Lower leg skin (tissue), 4 donors: Measurements from ENCODE around the gene PDE8B. TPM values are rescaled to one million over a fixed set of nuclear protein-coding genes. Genes with fewer than 3 reads are reported as not detected.

Source experiments
- DNase-seq, 2 donors: peaks; one replicate each; pipeline ENCODE4 v3.0.0-alpha.2; 2019; ENCODE audit warnings: low spot score in 2 of 2
- H3K4me3 ChIP-seq: fragments of 200-600 bp; sonication (generic); 2 replicates; pipeline ENCODE4 v1.5.1; 2017; ENCODE audit warnings: mild to moderate bottlenecking, low read depth; ENCODE audit not compliant: poor library complexity, severe bottlenecking
- POLR2A ChIP-seq, 2 donors: fragments of 450-650 bp; IDR thresholded peaks; one replicate each; pipeline ENCODE4 v1.6.1; 2016 to 2017; ENCODE audit warnings: antibody characterized with exemption in 2 of 2, mild to moderate bottlenecking in 1 of 2, moderate library complexity in 1 of 2
- WGBS, 2 donors: methylation state at CpG; one replicate each; pipeline ENCODE4 v1.1.5; 2018; 5-methylcytosine and 5-hydroxymethylcytosine counted together
- intact Hi-C: fragments of 100-400 bp; cut with DNase I; formaldehyde crosslinking; loops from one replicate; pipeline ENCODE4 v1.15.0; 2023; ENCODE audit warnings: low total_unique reads
- total RNA-seq, 4 donors: library from RNA; depleted of rRNA; stranded (reverse); fragments of >200 nt; gene quantifications; one replicate each; pipeline ENCODE4 v1.1.0, GENCODE V29; 2016
- TF ChIP-seq, protein P1 (sequence below), 3 donors: fragments of 450-650 bp; IDR thresholded peaks; one replicate each; pipeline ENCODE4 v1.5.1; 2016; ENCODE audit warnings: antibody characterized with exemption in 3 of 3, mild to moderate bottlenecking in 3 of 3, moderate library complexity in 2 of 3

PDE8B gene
- total RNA-seq, 4 donors from 2014 or later = 2.3 to 4.5 (median 2.6) TPM

DNA sequence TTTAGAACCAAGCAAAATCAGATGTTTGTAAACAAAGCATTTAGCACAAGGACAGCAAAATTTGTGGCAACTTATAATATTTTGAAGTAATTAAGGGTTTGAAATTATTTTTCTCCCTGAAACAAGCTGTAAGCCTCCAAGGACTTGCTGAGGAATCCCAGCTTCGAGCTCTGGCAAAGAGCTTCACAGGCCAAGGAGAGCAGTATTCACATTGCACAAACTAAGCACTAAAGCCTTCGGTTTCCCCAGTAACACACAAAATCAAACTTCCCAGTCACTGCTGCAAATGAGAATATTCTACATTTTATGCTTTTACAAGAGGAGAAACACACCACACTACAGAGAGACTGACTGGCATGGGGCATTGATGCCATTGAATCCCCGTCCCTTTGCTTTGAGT, 179.7 kb downstream of the PDE8B start:
- no peak overlapping the region for H3K4me3 ChIP-seq
- intact Hi-C loops = no loop called here
- TF ChIP-seq, protein P1, sequence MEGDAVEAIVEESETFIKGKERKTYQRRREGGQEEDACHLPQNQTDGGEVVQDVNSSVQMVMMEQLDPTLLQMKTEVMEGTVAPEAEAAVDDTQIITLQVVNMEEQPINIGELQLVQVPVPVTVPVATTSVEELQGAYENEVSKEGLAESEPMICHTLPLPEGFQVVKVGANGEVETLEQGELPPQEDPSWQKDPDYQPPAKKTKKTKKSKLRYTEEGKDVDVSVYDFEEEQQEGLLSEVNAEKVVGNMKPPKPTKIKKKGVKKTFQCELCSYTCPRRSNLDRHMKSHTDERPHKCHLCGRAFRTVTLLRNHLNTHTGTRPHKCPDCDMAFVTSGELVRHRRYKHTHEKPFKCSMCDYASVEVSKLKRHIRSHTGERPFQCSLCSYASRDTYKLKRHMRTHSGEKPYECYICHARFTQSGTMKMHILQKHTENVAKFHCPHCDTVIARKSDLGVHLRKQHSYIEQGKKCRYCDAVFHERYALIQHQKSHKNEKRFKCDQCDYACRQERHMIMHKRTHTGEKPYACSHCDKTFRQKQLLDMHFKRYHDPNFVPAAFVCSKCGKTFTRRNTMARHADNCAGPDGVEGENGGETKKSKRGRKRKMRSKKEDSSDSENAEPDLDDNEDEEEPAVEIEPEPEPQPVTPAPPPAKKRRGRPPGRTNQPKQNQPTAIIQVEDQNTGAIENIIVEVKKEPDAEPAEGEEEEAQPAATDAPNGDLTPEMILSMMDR (IDR thresholded peaks at IDR 0.05) = no peak
- TF ChIP-seq POLR2A (IDR thresholded peaks at IDR 0.05) = no peak
- DNase-seq = no peak
- 84 to 85% methylated on average over 3 of the region's 3 CpGs for WGBS, 2 donors

DNA sequence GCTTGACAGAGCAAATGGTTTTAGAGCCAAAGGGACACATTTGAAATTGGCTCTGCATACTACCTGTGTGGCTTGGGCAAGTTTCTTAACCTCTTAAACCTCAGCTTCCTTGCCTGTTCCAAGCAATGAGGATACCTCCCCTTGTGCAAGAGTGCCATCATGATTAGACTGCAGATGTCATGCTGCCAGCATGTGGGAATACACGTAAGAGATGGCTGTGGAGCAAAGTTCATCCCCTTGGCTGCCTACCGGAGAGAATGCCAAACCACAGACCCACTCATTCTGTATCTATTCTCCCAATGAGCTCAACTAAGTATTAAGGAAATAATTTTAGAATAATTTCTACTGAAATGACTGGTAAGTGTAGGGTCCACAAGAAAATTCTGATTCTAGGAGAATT, 180.3 kb downstream of the PDE8B start:
- H3K4me3 ChIP-seq = no peak overlapping the region
- intact Hi-C loops = no loop called here
- no peak for TF ChIP-seq POLR2A (IDR thresholded peaks at IDR 0.05)
- TF ChIP-seq, protein P1 (IDR thresholded peaks at IDR 0.05) = no peak
- no peak for DNase-seq
- WGBS, 2 donors = 65 to 69% methylated on average over 2 of the region's 2 CpGs

DNA sequence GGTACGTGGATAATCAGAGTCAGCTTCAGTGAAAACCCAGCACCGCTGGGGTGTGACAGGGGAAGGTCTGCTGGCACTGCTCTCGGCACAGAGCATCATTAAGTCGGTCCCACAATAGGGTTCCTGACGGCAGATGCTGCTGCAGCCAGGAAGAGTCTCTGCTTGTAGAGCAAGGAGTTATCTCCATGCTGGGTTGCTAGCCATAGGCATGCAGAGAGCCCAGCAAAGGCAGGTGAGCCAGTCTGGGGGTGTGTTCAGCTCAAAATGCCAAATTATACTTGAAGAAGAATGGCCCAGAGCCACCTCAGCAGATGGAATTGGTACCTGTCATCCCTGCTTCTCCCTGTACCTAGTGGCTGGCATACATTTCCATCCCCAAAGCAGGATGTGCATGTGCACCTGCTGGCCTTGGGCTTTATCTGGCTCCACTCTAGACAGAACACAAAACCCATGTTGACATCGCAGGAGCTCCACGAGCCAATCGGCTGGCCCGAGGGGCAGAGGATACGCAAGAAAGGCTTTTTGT, 180.8 kb downstream of the PDE8B start:
- no peak overlapping the region for H3K4me3 ChIP-seq
- TF ChIP-seq, protein P1 (IDR thresholded peaks at IDR 0.05) = no peak
- TF ChIP-seq POLR2A (IDR thresholded peaks at IDR 0.05) = no peak
- intact Hi-C loops = no loop called here
- 88 to 89% methylated on average over 10 of the region's 10 CpGs for WGBS, 2 donors
- DNase-seq = no peak

DNA sequence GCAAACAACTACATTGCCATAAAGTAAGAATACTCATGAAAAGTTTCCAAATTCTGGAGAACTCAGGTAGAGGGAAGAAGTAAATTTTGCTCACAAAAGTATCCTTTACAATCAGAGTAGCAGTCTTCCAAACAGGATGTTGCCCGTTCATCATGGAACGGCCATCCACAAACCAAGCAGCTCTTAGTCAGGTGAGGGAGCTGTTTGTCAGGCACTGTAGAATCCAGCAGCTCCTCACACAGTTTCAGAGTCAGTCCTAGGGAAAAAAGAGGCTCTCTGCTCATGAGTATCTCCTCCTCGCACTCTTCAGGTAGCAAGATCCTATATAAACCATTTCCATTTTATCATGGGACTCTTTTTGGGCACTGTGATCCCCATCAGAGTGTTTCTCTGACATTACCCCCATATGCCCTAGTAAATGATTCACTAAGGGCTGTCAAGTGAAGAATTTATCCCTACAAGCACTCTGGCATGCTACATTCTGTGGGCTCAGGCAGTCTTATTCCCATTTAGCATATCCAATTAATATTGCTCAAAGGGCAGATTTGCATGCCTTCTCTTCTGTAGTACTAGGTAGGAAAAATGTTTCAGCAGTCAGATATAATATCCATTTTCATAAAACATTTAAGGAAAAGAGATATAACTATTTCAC, 183.7 kb downstream of the PDE8B start:
- H3K4me3 ChIP-seq = no peak overlapping the region
- intact Hi-C loops = no loop called here
- WGBS, 2 donors = 79 to 82% methylated on average over 3 of the region's 3 CpGs
- DNase-seq = no peak
- TF ChIP-seq POLR2A (IDR thresholded peaks at IDR 0.05) = no peak
- TF ChIP-seq, protein P1 (IDR thresholded peaks at IDR 0.05) = no peak

DNA sequence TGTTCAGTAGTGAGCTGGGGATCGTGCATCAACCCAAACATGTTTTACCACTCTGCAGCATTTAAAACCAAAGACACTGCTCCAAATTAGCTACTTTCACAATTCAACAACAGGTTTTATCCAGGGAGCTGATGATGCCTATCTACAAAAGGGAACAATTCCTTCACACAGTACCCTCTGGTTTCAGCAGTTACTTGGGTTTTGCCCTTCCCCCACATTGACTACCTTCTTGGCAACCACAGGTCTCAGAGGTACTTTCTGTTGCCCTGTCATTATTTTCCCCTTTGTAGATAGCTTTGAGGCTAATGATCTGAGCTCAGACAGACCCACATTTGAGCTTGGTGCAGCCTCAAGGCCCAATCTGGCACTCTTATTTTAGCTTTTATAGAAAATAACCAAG, 185.5 kb downstream of the PDE8B start:
- H3K4me3 ChIP-seq = no peak overlapping the region
- WGBS, 2 donors = 72 to 75% methylated on average over 1 of the region's 1 CpG
- intact Hi-C loops = no loop called here

More for the DNA sequence above, 185.5 kb downstream of the PDE8B start:
- TF ChIP-seq, protein P1 (IDR thresholded peaks at IDR 0.05) = no peak
- TF ChIP-seq POLR2A (IDR thresholded peaks at IDR 0.05) = no peak
- no peak for DNase-seq
